Thyroid gland (tissue), 4 donors: ENCODE data around the gene TRIP12.

ENCODE experiments used
- POLR2A ChIP-seq, 2 donors: fragments of 450-650 bp; IDR thresholded peaks; one replicate each; pipeline ENCODE4 v1.6.1; 2017; ENCODE audit warnings: antibody characterized with exemption in 2 of 2, mild to moderate bottlenecking in 2 of 2, moderate library complexity in 1 of 2
- TF ChIP-seq, protein P1 (sequence below), 6 experiments: fragments of 200-600 bp in 3 of 6; fragments of 450-650 bp in 3 of 6; sonication (generic) in 3 of 6; IDR thresholded peaks; one replicate each; pipeline ENCODE4 v1.5.1; 2016 to 2019; ENCODE audit warnings: antibody characterized with exemption in 6 of 6, mild to moderate bottlenecking in 2 of 6, inconsistent platforms in 1 of 6, moderate library complexity in 1 of 6

DNA sequence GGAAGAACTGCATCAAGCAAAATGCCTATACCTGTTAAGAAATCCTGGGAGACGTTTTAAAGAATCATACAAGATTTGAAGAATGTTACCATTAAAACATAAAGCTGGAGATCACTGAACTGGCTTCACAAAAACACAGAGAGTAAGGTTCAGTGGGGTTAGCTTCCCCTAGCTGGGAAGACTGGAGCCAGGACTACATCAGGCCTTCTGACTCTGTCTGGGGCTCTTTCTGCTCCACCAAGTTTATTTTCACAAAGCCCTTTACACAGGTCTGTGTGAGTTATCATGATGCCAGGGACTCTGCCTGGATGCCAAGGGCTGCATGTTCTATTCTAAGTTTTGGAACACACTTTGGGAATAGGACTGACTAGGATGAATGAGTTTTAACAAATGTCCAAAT lies 160.1 kb downstream of the TRIP12 start:
- TF ChIP-seq, protein P1, sequence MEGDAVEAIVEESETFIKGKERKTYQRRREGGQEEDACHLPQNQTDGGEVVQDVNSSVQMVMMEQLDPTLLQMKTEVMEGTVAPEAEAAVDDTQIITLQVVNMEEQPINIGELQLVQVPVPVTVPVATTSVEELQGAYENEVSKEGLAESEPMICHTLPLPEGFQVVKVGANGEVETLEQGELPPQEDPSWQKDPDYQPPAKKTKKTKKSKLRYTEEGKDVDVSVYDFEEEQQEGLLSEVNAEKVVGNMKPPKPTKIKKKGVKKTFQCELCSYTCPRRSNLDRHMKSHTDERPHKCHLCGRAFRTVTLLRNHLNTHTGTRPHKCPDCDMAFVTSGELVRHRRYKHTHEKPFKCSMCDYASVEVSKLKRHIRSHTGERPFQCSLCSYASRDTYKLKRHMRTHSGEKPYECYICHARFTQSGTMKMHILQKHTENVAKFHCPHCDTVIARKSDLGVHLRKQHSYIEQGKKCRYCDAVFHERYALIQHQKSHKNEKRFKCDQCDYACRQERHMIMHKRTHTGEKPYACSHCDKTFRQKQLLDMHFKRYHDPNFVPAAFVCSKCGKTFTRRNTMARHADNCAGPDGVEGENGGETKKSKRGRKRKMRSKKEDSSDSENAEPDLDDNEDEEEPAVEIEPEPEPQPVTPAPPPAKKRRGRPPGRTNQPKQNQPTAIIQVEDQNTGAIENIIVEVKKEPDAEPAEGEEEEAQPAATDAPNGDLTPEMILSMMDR (IDR thresholded peaks at IDR 0.05) = no peak
- no peak for TF ChIP-seq POLR2A (IDR thresholded peaks at IDR 0.05)
